Measurements from ENCODE around the gene OR10G3.

DNA sequence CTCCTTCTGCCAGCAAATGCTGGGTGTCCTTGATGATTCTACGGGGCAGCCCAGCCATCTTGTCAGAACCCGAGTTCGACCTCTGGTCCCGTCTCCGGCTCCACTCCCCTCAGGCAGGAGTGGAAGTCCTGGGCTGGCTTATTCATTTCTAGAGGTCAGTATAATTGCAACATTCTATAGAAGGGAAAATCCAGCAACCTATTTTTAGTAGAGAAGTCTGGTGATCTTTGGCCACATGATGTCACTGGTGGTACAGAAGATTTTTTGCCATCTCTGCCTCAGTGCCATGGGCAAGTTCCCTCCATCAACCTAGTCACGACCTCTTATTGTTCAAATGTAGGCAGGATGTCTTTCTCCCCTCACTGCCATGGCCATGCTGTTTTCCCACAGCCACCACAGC, 32.4 kb upstream of the OR10G3 start:
- no peak for TF ChIP-seq EZH2 (IDR thresholded peaks at IDR 0.05; ENCODE audit: low read depth, unreplicated experiment)
- TF ChIP-seq, protein P1, sequence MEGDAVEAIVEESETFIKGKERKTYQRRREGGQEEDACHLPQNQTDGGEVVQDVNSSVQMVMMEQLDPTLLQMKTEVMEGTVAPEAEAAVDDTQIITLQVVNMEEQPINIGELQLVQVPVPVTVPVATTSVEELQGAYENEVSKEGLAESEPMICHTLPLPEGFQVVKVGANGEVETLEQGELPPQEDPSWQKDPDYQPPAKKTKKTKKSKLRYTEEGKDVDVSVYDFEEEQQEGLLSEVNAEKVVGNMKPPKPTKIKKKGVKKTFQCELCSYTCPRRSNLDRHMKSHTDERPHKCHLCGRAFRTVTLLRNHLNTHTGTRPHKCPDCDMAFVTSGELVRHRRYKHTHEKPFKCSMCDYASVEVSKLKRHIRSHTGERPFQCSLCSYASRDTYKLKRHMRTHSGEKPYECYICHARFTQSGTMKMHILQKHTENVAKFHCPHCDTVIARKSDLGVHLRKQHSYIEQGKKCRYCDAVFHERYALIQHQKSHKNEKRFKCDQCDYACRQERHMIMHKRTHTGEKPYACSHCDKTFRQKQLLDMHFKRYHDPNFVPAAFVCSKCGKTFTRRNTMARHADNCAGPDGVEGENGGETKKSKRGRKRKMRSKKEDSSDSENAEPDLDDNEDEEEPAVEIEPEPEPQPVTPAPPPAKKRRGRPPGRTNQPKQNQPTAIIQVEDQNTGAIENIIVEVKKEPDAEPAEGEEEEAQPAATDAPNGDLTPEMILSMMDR (conservative IDR thresholded peaks at IDR 0.05; ENCODE audit: low read depth in 2 of 2): peak in 1 of 2 experiments; percentile 37; a peak in 2 of 4 replicates
- TF ChIP-seq, protein P2, sequence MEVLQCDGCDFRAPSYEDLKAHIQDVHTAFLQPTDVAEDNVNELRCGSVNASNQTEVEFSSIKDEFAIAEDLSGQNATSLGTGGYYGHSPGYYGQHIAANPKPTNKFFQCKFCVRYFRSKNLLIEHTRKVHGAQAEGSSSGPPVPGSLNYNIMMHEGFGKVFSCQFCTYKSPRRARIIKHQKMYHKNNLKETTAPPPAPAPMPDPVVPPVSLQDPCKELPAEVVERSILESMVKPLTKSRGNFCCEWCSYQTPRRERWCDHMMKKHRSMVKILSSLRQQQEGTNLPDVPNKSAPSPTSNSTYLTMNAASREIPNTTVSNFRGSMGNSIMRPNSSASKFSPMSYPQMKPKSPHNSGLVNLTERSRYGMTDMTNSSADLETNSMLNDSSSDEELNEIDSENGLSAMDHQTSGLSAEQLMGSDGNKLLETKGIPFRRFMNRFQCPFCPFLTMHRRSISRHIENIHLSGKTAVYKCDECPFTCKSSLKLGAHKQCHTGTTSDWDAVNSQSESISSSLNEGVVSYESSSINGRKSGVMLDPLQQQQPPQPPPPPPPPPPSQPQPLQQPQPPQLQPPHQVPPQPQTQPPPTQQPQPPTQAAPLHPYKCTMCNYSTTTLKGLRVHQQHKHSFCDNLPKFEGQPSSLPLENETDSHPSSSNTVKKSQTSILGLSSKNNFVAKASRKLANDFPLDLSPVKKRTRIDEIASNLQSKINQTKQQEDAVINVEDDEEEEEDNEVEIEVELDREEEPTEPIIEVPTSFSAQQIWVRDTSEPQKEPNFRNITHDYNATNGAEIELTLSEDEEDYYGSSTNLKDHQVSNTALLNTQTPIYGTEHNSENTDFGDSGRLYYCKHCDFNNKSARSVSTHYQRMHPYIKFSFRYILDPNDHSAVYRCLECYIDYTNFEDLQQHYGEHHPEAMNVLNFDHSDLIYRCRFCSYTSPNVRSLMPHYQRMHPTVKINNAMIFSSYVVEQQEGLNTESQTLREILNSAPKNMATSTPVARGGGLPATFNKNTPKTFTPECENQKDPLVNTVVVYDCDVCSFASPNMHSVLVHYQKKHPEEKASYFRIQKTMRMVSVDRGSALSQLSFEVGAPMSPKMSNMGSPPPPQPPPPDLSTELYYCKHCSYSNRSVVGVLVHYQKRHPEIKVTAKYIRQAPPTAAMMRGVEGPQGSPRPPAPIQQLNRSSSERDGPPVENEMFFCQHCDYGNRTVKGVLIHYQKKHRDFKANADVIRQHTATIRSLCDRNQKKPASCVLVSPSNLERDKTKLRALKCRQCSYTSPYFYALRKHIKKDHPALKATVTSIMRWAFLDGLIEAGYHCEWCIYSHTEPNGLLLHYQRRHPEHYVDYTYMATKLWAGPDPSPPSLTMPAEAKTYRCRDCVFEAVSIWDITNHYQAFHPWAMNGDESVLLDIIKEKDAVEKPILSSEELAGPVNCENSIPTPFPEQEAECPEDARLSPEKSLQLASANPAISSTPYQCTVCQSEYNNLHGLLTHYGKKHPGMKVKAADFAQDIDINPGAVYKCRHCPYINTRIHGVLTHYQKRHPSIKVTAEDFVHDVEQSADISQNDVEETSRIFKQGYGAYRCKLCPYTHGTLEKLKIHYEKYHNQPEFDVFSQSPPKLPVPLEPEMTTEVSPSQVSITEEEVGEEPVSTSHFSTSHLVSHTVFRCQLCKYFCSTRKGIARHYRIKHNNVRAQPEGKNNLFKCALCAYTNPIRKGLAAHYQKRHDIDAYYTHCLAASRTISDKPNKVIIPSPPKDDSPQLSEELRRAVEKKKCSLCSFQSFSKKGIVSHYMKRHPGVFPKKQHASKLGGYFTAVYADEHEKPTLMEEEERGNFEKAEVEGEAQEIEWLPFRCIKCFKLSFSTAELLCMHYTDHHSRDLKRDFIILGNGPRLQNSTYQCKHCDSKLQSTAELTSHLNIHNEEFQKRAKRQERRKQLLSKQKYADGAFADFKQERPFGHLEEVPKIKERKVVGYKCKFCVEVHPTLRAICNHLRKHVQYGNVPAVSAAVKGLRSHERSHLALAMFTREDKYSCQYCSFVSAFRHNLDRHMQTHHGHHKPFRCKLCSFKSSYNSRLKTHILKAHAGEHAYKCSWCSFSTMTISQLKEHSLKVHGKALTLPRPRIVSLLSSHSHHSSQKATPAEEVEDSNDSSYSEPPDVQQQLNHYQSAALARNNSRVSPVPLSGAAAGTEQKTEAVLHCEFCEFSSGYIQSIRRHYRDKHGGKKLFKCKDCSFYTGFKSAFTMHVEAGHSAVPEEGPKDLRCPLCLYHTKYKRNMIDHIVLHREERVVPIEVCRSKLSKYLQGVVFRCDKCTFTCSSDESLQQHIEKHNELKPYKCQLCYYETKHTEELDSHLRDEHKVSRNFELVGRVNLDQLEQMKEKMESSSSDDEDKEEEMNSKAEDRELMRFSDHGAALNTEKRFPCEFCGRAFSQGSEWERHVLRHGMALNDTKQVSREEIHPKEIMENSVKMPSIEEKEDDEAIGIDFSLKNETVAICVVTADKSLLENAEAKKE (CRISPR knock-in tag; IDR thresholded peaks at IDR 0.05): no peak

All from GM23338 (cell line).